DND-41 (cell line): ENCODE results near the gene PRR5.

Experiments used
- CTCF ChIP-seq: IDR thresholded peaks from 2 replicates; pipeline ENCODE4 v1.5.1; 2012; ENCODE audit warnings: borderline replicate concordance, low read length, moderate library complexity, mild to moderate bottlenecking; ENCODE audit not compliant: poor library complexity, severe bottlenecking; ENCODE audit errors: extremely low read depth
- EZH2 ChIP-seq: IDR thresholded peaks from 3 replicates; pipeline ENCODE4 v1.6.1; 2012; ENCODE audit warnings: borderline replicate concordance, low read depth, mild to moderate bottlenecking, moderate library complexity, low read length, inconsistent platforms; ENCODE audit not compliant: severe bottlenecking

DNA sequence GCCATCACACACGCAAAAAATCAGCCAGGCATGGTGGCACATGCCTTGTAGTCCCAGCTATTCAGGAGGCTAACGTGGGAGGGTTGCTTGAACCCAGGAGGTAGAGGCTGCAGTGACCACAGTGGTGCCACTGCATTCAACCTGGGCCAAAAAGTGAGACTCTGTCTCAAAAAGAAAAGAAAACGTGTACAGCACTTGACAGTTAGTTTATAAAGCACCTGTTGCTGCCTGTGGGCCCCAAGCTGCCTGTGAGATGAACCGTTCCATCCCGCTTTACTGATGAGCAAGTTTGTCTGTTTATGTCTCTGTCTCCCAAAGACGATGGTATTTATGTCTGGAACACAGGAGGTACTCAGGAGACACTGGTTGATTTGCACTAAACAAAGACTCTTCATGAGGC is 1.5 kb upstream of the PRR5 start:
- TF ChIP-seq EZH2 = no peak
- no peak for TF ChIP-seq CTCF
